SH-SY5Y (cell line): ENCODE data around the gene PCDH9.

Experiments
- GATA2 ChIP-seq: IDR thresholded peaks from 2 replicates; pipeline ENCODE4 v1.6.1; 2011; ENCODE audit warnings: mild to moderate bottlenecking, low read depth, low read length
- GATA3 ChIP-seq: IDR thresholded peaks from 2 replicates; pipeline ENCODE4 v1.6.1; 2011; ENCODE audit warnings: low read depth, mild to moderate bottlenecking, low read length, moderate library complexity

DNA sequence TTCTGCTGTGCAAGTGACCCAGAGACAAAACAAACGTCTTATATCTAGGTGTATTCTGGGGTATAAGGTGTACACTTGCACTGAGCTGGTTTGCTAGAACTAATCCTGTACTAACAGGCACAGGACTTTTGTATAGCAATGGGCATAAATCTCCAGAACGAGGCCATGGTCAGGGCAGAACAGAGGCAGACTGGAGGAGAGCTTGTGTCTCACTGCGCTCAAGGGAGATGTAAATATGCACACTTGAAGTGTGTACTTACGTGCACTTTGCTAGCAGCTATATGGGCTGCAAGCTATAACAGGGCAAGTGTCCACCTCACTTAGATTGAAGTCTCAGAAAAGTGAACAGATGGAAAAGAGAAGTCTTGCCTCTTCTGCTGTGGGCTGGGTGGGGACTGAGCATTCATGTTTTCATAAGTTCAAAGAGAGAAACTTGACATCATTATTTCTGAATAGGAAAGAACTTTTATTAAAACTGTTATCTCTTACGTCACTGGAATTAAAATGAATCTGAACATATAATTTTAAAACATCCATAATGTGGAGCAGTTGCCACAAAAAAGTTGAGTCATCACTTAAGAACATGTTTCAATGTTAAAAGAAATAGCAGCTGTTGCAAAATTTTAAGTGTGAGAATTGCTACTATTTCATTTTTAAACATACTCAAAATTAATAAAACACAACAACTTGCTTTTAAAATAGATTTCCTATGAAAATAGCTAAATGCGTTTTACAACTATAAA is 888.3 kb downstream of the PCDH9 start:
- no peak for TF ChIP-seq GATA2
- no peak for TF ChIP-seq GATA3
